HEK293T (cell line): ENCODE results near the gene THSD4.

Experiments used
- FOXK2 ChIP-seq: fragments of 450-650 bp; IDR thresholded peaks from 2 replicates; pipeline ENCODE4 v1.6.1; 2016; ENCODE audit warnings: mild to moderate bottlenecking
- HDGF ChIP-seq: fragments of 450-650 bp; IDR thresholded peaks from 2 replicates; pipeline ENCODE4 v1.6.1; 2017; ENCODE audit warnings: antibody characterized with exemption, borderline replicate concordance
- L3MBTL2 ChIP-seq: fragments of 450-650 bp; conservative IDR thresholded peaks from 2 replicates; pipeline ENCODE4 v1.6.1; 2016; ENCODE audit warnings: mild to moderate bottlenecking
- NFRKB ChIP-seq: fragments of 450-650 bp; IDR thresholded peaks from 2 replicates; pipeline ENCODE4 v1.6.1; 2016; ENCODE audit warnings: mild to moderate bottlenecking, moderate library complexity

GRCh38 chr15:71409541-71409940, 294.3 kb downstream of the THSD4 start:
- TF ChIP-seq L3MBTL2 (no peak), HDGF (no peak), NFRKB (no peak), FOXK2 (no peak)
